ENCODE results near the gene UBR7.
A peak's percentile ranks its signal among the peaks of the same experiment; 100 is the strongest.
"Not testable (repeated sequence)": the region's sequence is repeated elsewhere in the genome, so short reads cannot be mapped to it uniquely, and the experiment has no call there.

The UBR7 gene

GRCh38 chr14:93199031-93199430, 8.0 kb upstream of the UBR7 start:
- no peak for DNase-seq

DNA sequence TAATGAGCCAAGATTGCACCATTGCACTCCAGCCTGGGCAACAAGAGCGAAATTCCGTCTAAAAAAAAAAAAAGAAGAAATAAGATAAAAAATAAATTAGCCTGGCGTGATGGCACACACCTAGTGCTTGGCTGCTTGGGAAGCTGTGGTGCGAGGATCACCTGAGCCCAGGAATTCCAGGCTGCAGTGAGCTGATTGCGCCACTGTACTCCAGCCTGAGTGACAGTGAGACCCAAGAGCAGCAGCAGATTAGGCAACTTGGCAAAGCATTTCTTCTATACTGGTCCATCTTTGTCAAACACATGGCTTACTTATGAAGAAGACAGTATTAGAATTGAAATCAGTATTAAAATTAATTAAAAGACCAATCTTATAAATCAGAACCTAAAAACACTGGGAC, 6.5 kb upstream of the UBR7 start:
- DNase-seq: no peak

DNA sequence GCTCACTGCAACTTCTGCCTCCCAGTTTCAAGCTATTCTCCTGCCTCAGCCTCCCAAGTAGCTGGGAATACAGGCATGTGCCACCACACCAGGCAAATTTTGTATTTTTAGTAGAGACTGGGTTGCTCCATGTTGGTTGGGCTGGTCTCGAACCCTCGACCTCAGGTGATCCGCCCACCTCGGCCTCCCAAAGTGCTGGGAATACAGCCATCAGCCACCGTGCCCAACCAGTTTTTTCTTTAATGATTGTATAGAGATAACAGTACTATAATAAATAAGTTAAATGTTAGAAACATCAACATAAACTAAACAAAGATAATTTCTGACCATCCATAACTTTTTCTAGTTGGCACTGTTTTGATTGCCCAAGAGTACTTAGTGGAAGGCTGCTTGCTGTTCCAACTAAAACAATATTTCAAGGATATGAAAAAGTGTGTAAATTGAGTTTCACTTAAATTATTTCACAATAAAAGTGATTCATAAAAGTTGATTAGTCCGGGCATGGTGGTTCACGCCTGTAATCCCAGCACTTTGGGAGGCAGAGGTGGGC, 5.8 kb upstream of the UBR7 start:
- DNase-seq: no peak

GRCh38 chr14:93207468-93208308, 632 bp downstream of the UBR7 start:
- DNase-seq: peak in 1 of 6 experiments; percentile 14

- DNase-seq: no peak
Observed at GRCh38 chr14:93212432-93212831, 5.4 kb downstream of the UBR7 start.

GRCh38 chr14:93214598-93214997, 7.5 kb downstream of the UBR7 start:
- DNase-seq: no peak

GRCh38 chr14:93219103-93219726, 12.2 kb downstream of the UBR7 start:
- peak in 5 of 6 experiments; percentile 18 to 50 (median 33) for DNase-seq

- DNase-seq: no peak
Observed at GRCh38 chr14:93220509-93220908, 13.5 kb downstream of the UBR7 start.

DNA sequence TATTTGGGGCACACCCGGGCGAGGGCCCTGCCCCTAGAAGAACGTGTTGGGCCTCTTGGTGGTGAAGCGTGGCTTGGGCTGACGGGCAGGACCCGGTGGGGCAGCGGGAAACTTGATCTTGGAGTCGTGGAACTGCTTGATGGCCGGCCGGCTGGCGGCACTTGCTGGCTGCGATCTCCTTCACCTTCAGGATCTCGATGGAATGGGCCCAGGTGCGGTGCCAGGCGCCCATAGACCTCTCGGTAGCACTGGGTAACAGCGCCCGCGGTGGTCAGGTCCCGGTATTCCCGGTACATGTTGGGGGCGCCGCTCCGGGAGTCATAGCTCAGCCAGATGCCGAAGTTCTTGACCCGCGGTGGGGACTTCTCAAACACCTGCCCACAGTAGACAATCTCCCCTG, 16.5 kb downstream of the UBR7 start:
- no peak for DNase-seq

DNA sequence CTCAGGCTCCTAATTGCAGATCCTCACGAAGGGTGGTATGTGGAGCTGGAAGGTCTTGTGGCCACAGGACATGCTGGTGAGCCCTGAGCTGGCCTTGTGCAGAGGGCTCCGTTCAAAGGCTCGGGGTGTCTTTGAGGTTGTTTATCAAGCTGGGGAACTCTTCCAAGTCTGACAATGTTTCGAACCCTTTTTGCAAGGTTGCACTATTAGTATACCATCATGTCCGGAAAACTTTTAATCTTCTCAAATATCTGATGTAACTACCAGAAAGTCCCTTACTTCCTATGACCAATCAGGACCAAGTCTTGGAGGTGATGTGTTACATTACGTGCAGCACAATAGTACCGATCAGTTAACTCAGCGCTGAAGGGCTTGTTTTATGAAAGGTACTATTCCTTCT, 21.5 kb downstream of the UBR7 start:
- no peak for DNase-seq

GRCh38 chr14:93230539-93230938, 23.5 kb downstream of the UBR7 start:
- no peak for DNase-seq

DNA sequence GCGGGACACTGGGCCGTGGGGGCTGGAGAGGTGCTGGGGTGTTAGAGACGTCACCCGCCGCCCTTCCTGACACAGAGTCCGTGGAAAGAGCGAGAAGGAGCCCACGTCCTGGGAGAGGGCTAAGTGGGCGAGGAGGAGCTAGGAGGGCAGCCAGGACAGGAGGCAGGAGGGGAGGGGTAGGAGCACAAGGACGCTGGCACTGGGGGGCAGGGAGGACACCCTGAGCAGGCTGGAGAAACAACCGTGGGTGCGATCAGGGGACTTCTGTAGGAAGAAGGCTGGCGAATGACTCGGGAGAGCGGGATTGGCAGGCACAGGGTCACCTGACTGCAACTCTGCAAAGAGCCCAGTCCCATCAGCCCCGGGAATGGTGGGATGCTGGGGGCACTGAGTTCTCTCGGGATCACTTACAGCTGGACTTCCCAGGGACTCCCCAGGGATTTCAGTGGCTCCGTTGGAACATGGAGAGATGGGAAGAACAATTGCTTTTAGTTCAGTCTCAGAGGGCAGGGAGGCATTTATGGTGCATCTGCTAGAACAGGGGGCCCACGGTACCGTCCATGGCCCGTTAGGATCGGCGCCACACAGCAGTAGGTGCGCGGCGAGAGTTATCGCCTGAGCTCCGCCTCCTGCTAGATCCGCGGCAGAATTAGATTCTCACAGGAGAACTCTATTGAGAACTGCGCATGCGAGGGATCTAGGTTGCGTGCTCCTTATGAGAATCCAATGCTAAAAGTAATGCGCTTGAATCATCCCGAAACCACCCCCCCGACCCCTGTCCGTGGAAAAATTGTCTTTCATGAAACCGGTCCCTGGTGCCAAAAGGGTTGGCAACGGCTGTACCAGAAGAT, 24.3 kb downstream of the UBR7 start:
- DNase-seq: no peak

DNA sequence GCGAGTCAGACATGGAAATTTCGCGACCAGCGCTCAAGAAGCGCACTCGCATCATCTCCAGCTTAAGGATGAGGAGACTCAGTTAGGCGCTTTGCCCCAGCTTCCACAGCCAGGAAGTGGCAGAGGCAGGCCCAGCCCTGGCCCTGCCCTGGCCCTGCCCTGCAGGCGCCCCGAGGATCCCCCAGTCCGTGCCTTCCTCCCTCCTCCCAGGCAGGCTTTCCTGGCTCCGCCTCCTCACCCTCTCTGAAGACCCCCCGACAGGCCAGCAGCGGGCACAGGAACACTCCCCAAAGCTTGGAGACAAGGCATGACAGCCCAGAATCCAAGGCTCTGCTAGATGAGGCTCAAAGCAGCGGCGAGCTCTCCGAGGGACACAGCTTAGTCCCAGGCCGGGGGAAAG, 25.1 kb downstream of the UBR7 start:
- no peak for DNase-seq

DNA sequence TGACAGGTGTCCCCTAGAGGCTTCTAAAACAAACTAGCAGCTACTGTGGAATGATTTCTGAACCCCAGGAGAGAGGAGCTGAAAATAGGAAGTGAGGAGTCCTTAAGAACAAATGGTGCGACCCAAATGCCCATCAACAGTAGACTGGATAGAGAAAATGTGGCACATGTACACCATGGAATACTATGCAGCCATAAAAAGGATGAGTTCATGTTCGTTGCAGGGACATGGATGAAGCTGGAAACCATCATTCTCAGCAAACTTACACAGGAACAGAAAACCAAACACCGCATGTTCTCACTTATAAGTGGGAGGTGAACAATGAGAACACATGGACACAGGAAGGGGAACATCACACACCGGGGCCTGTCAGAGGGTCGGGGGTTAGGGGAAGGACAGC, 26.0 kb downstream of the UBR7 start:
- not testable (repeated sequence) for DNase-seq

DNA sequence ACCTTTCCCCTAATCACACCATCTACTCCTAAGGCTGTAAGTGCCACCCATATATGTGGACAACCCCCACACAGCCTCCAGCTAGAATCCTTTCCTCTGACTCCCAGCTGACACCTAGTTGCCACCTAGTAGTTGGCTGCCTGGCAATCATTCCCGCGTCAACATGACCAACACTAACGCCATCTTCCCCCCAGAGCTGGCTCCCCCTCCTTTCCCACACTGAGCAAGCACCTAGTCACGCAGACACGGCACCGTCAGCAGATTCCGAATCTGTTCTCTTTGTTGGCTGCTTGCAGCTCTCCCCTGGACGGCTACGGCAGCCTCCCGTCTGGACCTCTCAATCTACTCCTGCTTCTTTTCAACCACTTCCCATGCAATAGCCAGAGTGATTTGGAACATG, 27.7 kb downstream of the UBR7 start:
- DNase-seq: no peak

DNA sequence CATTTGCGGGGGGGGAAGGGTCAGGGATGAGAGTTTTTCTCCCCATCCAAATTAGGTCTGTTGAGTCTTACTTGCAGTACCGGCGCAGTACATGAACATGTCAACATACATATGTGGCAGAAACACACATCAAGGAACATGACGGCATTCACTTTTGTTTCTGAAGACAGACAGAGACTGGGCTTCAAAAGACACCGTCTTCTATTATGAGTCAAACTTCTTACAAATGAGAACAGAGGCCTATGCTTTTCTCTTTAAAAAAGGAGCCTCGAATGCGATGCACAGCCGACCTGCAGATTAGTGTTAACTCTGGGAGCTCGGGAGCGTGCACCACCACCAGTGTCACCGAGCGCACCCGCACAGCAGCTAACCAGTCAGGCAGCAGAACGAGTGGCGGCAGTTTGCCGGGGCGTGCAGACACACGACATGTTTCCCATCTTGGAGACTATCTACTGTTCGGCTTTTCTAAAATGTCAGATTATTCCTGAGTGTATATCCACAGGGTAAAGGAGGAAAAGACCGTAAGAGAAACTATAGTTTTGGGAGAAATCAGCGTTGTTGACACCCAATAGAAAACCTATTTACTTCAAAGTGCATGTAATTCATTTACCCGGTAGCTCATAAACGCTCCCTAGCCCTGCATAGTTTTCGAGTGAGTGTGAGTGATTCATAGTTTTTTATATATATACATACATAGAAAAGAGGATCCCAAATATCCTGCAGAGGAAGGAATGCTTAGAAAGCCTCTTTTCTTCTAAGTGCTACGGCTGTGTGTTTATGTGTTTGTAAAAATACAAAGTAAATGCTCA, 33.0 kb downstream of the UBR7 start:
- no peak for DNase-seq

GRCh38 chr14:93240678-93241000, 33.6 kb downstream of the UBR7 start:
- DNase-seq: no peak

DNA sequence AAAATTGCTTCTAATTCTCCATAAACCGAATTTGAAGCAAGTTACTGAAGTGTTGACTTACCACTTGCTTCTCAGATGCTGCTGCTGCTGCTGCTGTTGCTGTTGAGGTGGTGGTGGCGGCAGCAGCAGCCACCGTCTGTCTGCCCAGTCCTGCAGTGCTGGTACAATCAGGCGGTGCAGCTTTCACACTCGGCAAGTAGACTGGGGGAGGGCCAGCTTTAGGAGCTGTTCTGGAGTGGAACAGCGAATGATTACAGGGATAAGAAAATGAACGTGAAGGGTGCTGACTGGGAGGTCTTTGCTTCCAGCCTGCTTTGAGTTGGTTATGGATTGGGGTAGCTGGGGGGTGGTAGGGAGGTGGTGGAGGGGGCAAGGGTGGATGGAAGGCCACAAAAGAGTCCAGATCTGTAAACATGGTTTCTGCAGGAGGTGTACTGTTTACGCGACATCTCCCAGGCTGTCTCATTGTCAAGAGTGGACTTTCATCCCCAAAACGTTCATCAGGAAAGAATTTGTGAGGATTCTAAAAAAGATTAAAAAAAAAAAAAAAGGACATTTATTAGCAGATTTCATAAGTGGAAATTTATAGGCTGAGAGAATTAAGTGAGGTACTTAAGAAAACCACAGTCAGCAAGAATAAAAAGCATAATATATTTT, 38.8 kb downstream of the UBR7 start:
- DNase-seq: no peak

DNA sequence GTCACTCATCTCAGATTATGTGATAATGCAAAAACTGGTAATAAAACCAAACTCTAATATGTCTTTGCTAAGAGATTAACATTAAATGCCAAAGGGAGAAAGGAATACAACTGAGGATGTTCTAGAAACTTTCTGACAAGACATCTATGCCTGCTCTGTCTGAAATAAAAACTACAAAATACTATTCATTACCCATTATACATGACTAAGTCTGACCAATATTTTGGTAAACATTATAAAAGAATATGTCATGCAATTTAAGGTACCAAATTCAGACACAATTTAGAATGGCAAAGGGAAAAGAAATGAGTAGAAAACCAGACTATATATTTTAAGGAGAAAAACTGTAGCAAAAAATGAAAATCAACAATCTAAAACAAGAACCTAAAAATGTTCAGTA, 39.5 kb downstream of the UBR7 start:
- DNase-seq: no peak

GRCh38 chr14:93249128-93249831, 42.2 kb downstream of the UBR7 start:
- DNase-seq: no peak

DNA sequence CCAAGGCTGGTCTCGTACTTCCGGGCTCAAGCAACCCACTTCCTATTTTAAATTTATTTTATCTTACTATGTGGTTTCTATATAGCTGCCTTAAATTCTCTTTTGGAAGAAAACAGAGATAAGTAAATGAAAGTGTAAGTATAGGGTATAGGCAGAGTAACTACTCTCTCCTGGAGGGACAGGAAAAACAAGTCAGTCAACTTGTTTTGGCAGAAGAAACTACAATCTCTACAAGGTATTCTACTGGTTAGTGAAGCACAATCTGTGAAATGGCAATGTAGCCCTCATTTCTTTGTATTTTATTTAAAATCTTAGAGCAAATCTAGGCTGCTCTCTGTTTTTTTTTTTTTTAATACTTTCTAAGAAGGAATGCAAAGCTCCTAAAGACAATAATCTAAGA, 55.4 kb downstream of the UBR7 start:
- DNase-seq: no peak
